Kidney (tissue), 14 donors: ENCODE results near the gene SH3PXD2B. TPM values are rescaled to one million over a fixed set of nuclear protein-coding genes. Genes with fewer than 3 reads are reported as not detected.
"Not testable (repeated sequence)": the region's sequence is repeated elsewhere in the genome, so short reads cannot be mapped to it uniquely, and the experiment has no call there.

ENCODE experiments used
- DNase-seq, 5 donors: peaks; one replicate each; pipeline ENCODE4 v3.0.0-alpha.2; 2013 to 2020
- FAIRE-seq: peaks from 2 replicates; lab custom pipeline; 2012; peaks lifted over from hg19 to GRCh38; lab: Jason Lieb, UNC
- H3K27ac ChIP-seq, 2 donors: one replicate each; pipeline ENCODE4 v1.7.0; 2013; ENCODE audit warnings: low read depth in 2 of 2, low read length in 2 of 2, inconsistent platforms in 1 of 2
- H3K27me3 ChIP-seq: one replicate; pipeline ENCODE4 v1.7.1; 2013; ENCODE audit warnings: low read length, inconsistent platforms; ENCODE audit not compliant: control insufficient read depth, insufficient read depth
- H3K36me3 ChIP-seq, 3 donors: one replicate each; pipeline versions ENCODE4 v1.7.0 to v1.7.1; 2013; ENCODE audit warnings: low read length in 3 of 3, control low read depth in 1 of 3, inconsistent platforms in 1 of 3; ENCODE audit not compliant: insufficient read depth in 3 of 3, control insufficient read depth in 2 of 3
- H3K4me1 ChIP-seq, 3 donors: one replicate each; pipeline versions ENCODE4 v1.7.0 to v1.7.1; 2013; ENCODE audit warnings: low read length in 3 of 3, inconsistent platforms in 1 of 3, low read depth in 1 of 3; ENCODE audit not compliant: control insufficient read depth in 2 of 3, insufficient read depth in 2 of 3
- H3K4me3 ChIP-seq, 3 donors: one replicate each; pipeline versions ENCODE4 v1.7.0 to v1.8.1; 2013; ENCODE audit warnings: low read length in 3 of 3, control low read depth in 1 of 3, inconsistent platforms in 1 of 3
- H3K9ac ChIP-seq, 3 donors: one replicate each; pipeline versions ENCODE4 v1.7.0 to v1.7.1; 2013; ENCODE audit warnings: low read length in 3 of 3, control low read depth in 1 of 3, inconsistent platforms in 1 of 3
- H3K9me3 ChIP-seq, 3 donors: one replicate each; pipeline versions ENCODE4 v1.7.0 to v1.7.1; 2013; ENCODE audit warnings: low read length in 3 of 3, control low read depth in 1 of 3, inconsistent platforms in 1 of 3; ENCODE audit not compliant: control insufficient read depth in 2 of 3, insufficient read depth in 1 of 3
- intact Hi-C: fragments of 100-400 bp; cut with DNase I; formaldehyde crosslinking; loops from one replicate; pipeline ENCODE4 v1.11.1; 2022
- polyA plus RNA-seq: library from polyadenylated mRNA; stranded (reverse); fragments of 350-450 nt; fragmentation: Illumina TruSeq; extraction: RNeasy Lipid Tissue Mini Kit (QIAGEN cat#74804); gene quantifications from one replicate; pipeline ENCODE4 v1.2.3, GENCODE V29; 2014; ENCODE audit warnings: low read depth, low replicate concordance; ENCODE audit not compliant: insufficient read depth
- total RNA-seq: library from RNA; stranded (reverse); fragmentation: NEBNext Ultra II Directional; extraction: Animal tissue kit (Norgen Biotek cat#: 25700); gene quantifications from one replicate; pipeline ENCODE4 v1.2.1, GENCODE V29; 2021
- TF ChIP-seq, protein P1 (sequence below): IDR thresholded peaks from 3 replicates; pipeline ENCODE4 v1.5.1; 2012; ENCODE audit warnings: mild to moderate bottlenecking, moderate library complexity, borderline replicate concordance; ENCODE audit not compliant: insufficient read depth; ENCODE audit errors: extremely low read depth
- donor health status: control.
- donor health status: control.
- donor health status: control.
- donor health status: control.
- donor health status: control.
- donor health status: DM: yes; HTN: yes; CAD: no.
- donor health status: Normal renal cell carcinoma (clear cell type).

The SH3PXD2B gene
- total and polyA plus RNA-seq, 2 donors from 2014 or later = 3.1 to 22.8 TPM

DNA sequence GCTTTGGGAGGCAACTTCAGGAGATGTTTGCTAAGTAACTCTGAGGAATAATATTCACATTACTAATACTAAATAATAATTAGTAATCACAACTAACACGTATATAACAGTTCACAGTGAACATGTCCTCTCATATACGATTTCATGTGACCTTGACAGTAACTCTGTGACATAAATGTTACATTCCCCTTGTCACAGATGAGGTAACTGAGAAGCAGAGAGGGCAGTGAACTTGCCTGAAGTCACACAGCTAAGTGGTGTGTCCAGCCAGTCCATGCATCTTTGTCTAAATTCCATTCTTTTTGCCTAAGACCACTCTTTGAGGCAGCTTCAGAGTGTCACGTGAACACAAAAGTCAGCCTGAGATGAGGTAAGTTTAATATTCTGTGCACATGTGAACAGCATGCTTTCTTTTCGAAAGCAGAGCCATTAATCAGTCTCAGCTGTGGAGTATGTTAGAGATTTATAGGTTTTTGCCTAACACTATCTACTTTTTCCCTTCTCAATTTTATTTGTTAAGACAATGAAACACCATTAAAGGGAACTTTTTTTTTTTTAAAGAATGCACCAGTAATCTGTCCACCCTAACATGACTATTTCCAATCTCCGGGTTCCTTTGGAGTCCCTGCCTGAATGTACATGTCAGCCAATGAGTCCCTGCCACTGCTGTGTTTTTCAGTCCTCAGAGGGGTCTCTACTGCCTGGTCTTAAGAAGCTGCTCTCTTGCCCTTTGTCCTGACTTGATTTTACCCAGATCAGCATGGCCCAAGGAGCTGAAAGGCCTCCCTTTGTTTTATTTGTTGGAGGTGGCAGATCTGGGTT lies 43.5 kb downstream of the SH3PXD2B start:
- intact Hi-C loops = no loop called here
- Histone ChIP-seq H3K4me1 (peaks cover 0 to 4% (median 0%) of the 10 kb centered on the region in 3 donors), H3K4me3 (no peak overlapping the region), H3K9ac (no peak overlapping the region), H3K36me3 (peaks cover 0 to 2% (median 0%) of the 10 kb centered on the region in 3 donors), H3K27ac (no peak overlapping the region), H3K9me3 (no peaks in the 10 kb centered on the region), H3K27me3 (no peaks in the 10 kb centered on the region)
- TF ChIP-seq, protein P1, sequence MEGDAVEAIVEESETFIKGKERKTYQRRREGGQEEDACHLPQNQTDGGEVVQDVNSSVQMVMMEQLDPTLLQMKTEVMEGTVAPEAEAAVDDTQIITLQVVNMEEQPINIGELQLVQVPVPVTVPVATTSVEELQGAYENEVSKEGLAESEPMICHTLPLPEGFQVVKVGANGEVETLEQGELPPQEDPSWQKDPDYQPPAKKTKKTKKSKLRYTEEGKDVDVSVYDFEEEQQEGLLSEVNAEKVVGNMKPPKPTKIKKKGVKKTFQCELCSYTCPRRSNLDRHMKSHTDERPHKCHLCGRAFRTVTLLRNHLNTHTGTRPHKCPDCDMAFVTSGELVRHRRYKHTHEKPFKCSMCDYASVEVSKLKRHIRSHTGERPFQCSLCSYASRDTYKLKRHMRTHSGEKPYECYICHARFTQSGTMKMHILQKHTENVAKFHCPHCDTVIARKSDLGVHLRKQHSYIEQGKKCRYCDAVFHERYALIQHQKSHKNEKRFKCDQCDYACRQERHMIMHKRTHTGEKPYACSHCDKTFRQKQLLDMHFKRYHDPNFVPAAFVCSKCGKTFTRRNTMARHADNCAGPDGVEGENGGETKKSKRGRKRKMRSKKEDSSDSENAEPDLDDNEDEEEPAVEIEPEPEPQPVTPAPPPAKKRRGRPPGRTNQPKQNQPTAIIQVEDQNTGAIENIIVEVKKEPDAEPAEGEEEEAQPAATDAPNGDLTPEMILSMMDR = no peak
- no peak for DNase-seq
- FAIRE-seq = no peak

DNA sequence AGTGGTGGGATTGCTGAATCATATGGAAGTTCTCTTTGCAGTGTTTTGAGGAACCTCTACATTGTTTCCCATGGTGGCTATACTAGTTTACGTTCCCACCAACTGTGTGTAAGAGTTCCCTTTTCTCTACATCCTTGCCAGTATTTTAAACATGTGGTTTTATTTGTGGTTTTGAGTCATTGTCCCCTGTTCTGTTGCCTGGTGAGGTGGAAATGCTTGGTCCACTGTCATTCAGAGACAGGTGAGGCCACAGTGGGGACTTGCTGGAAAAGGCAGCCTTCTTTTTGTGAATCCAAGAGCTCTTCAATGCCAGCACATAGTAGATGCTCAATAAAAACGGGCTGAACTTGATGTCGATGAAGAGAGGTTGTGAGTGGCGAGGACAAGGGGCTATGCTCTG lies 44.2 kb downstream of the SH3PXD2B start:
- TF ChIP-seq, protein P1 = no peak
- H3K9me3 ChIP-seq = no peaks in the 10 kb centered on the region
- no peak overlapping the region for H3K27ac ChIP-seq
- no peak overlapping the region for H3K4me3 ChIP-seq
- H3K36me3 ChIP-seq = peaks cover 0 to 2% (median 0%) of the 10 kb centered on the region in 3 donors
- no peaks in the 10 kb centered on the region for H3K27me3 ChIP-seq
- DNase-seq (no peak), FAIRE-seq (no peak)
- peaks cover 0 to 4% (median 0%) of the 10 kb centered on the region in 3 donors for H3K4me1 ChIP-seq
- H3K9ac ChIP-seq = no peak overlapping the region
- intact Hi-C loops = no loop called here

DNA sequence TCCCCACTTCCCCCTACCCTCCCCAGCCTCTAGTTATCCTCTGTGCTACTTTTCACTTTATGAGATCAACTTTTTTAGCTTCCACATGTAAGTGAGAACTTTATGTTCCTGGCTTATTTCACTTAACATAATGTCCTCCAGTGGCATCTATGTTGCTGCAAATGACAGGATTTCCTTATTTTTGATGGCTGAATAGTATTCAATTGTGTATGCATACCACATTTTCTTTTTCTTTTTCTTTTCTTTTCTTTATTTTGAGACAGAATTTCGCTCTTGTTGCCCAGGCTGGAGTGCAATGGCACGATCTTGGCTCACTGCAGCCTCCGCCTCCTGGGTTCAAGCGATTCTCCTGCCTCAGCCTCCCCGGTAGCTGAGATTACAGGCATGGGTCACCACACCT lies 44.8 kb downstream of the SH3PXD2B start:
- DNase-seq, H3K4me1 ChIP-seq, H3K27ac ChIP-seq, FAIRE-seq, H3K27me3 ChIP-seq, H3K4me3 ChIP-seq, intact Hi-C loops, H3K9ac ChIP-seq, H3K36me3 ChIP-seq, H3K9me3 ChIP-seq: not testable (repeated sequence)

DNA sequence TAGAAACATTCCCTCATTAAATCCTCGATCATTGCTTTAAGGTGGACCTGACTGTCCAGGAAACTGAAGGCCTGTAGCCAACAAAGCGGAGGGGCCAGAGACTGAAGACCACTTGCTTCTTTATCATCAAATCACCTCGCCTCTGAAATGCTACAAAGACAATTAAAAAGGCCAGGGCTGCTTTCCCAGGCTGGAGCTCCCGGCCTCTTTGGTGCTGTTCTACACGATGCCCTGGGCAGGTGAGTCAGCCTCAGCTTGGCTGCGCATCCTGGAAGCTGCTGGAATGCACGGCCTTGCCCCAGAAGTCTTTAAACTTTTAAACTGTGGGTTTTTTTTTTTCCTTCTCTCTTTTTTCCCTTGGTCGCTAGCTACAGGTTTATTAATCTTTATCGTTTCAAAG lies 46.5 kb downstream of the SH3PXD2B start:
- TF ChIP-seq, protein P1 = no peak
- Histone ChIP-seq H3K36me3 (peaks cover 0 to 2% (median 0%) of the 10 kb centered on the region in 3 donors), H3K9ac (no peak overlapping the region), H3K27me3 (no peaks in the 10 kb centered on the region), H3K27ac (no peak overlapping the region), H3K4me3 (no peak overlapping the region), H3K9me3 (no peaks in the 10 kb centered on the region), H3K4me1 (peaks cover 0 to 5% (median 0%) of the 10 kb centered on the region in 3 donors)
- intact Hi-C loops = no loop called here
- DNase-seq (no peak), FAIRE-seq (no peak)
